NCI-H748 (cell line): ENCODE data around the gene SLC66A3.

Experiments
- DNase-seq: peaks from one replicate; lab custom pipeline; 2025; ENCODE audit not compliant: unreplicated experiment; lab: John Stamatoyannopoulos, UW

The SLC66A3 gene

DNA sequence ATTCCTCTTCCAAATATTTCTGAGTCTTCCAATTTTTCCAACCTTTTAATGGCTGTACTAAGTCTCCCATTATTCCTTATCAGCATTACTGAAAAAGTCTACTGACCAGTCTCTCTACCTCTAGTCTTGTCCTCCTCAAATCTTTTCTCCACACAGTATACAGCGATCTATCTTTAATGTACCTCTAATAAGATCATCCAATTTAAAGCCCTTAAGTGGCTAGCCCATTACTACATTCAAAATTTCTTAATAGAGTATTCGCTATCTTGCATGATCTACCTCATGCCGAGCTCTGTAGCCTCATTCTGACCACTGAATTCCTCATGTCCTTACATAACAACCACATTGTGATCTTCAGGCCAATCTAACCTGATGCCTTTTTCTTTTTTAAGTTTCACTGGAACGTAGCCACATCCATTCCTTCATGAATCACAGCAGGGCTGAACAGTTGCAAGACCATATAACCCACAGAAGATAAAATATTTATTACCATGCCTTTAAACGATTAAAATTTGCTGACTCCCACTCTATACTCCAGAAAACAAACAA is 57.9 kb downstream of the SLC66A3 start:
- DNase-seq: no peak

DNA sequence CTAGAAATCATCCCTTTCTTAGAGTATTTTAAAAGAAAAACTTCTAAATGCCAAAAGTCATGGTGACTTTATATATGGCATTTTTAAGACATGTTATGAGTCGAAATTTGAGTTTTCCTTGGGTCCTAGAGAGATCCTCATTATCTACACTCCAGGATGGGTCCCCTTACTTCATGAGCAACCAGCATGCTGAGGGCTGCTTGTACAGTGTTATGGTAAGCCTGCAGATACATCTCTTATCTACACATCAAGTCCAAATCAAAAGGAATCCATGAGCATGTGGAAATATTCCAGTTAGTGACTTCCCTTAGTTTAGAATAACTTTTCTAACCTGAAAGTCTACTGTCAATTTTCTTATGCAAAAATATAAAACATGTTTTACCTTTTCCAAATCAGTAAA is 58.7 kb downstream of the SLC66A3 start:
- DNase-seq: no peak

DNA sequence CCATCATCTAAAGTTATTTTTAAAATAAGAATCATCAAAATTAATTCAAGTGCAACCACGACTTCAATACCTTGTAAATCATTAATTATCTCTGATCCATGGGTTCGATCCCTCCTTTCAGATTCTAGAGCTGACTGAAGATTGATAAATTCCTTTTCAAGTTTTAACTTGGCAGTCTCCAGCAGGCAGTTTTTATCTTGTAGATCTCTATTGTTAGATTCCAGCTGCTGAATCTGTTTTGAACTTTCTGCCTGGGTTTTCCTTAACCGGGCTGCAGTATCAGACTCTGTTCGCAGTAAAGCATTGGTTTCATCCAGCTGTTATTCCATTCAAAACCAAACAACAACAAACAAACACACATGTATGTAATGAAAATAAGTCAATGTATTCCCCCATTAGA is 59.5 kb downstream of the SLC66A3 start:
- DNase-seq: no peak

DNA sequence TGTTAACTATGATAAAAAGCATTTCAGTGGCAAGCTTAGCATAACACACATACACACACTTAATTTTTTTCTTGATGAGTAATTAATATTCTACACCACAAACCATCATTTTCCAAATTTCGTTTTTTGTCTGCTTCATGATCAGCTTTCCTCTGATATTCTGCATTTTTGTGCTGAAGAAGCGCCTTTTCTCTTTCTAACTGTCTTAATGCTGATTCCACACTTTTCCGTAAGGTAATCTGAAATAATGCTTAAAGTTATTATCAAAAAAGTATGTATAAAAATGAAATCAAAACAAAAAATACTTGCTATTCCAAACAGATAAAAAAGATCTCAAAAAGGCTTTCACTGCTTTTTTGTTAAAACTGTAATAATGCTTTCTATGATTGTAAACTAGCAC is 60.1 kb downstream of the SLC66A3 start:
- no peak for DNase-seq

DNA sequence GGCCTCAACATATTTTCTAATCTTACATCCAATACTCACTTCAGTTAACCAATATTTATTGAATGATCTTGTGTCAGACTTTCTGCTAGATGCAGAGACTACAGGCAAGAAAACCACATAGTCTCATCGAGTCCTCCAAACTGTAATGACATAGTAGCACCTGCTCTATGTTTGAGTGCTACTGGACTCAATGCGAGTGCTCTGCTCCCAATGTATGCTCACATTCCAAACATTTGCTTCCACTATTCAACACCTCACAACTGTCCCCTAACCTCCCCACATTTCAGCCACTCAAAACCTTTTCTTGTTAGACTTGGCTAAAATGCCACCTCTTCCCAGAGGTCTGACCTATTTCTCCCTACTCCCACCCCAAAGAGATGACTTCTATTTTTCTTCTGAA is 65.2 kb downstream of the SLC66A3 start:
- no peak for DNase-seq

DNA sequence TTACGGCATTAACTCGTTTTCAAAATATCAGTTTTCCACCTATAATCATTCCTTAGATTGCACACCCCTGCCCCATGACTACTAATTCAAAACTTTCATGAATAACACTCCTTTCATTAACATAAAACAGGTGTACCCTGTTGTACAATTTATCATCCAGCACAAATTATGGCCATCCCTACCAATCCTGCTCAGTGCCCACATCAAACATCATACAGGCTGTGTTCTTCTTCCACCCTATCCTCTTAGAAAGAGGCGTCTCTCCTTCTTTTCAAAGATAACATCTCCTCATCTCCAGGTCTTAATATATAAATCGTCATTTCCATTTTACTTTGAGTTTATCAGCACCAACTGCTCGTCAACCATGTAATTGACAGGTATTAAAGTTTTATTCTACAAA is 67.6 kb downstream of the SLC66A3 start:
- DNase-seq: no peak

DNA sequence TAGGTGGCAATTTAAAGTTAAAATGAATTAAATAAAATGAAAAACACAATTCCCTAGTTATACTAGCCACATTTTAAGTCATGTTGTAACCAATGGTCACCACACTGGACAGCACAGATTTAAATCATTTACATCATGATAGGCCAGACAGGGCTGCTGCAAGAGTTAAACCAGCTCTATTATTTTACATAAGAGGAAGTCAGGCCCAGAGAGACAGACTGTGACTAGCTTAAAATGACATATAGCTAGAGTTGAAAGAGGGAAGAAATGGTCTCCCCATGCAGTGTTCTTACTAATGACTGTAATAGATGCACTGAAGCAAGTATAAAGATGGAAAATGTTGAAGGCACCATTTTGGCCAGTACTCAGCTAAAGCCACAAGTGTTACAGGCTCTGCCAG is 69.6 kb downstream of the SLC66A3 start:
- DNase-seq: no peak

DNA sequence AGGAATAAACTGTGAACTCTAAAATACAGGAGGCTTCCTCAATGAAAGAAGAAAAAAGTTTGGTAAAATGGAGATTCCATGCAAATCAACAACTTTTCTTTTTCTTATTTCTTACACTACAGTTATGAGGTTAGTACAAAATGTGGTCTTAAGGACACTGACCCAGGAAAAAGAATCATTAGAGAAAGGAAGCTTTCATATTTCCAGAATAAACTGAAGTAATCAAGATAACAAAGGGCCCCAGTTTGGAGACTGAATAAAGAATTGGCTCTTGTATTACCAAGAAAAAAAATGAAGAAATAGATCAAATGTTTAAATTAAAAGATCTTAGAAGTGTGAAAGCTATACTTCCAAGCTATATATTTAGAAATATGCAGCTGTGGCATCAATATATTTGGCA is 72.3 kb downstream of the SLC66A3 start:
- no peak for DNase-seq
